HFFc6 (cell line): ENCODE results near the gene MAPKAP1. TPM values are rescaled to one million over a fixed set of nuclear protein-coding genes. Genes with fewer than 3 reads are reported as not detected.

Experiments used
- DNase-seq: peaks from one replicate; pipeline ENCODE4 v3.0.0-alpha.2; 2018
- H3K27ac Mint-ChIP-seq: 2 replicates; pipeline ENCODE4 v1.8.0; 2020; ENCODE audit warnings: mild to moderate bottlenecking, mixed read lengths
- H3K27me3 Mint-ChIP-seq: 2 replicates; pipeline ENCODE4 v1.8.0; 2021; ENCODE audit warnings: mild to moderate bottlenecking, moderate library complexity, mixed read lengths; ENCODE audit not compliant: insufficient read depth
- H3K36me3 Mint-ChIP-seq: 2 replicates; pipeline ENCODE4 v1.8.0; 2021; ENCODE audit warnings: low read depth, mixed read lengths
- H3K4me1 Mint-ChIP-seq: 2 replicates; pipeline ENCODE4 v1.8.0; 2020; ENCODE audit warnings: low read depth, mixed read lengths
- H3K4me3 Mint-ChIP-seq: 2 replicates; pipeline ENCODE4 v1.8.0; 2020; ENCODE audit warnings: mild to moderate bottlenecking, moderate library complexity, mixed read lengths
- H3K9me3 Mint-ChIP-seq: 2 replicates; pipeline ENCODE4 v1.8.0; 2020; ENCODE audit warnings: mild to moderate bottlenecking, mixed read lengths
- CTCF ChIP-seq: fragments of 200-600 bp; sonication (generic); IDR thresholded peaks from 2 replicates; pipeline ENCODE4 v1.5.0; 2021; ENCODE audit warnings: antibody characterized with exemption, mild to moderate bottlenecking
- total RNA-seq, 6 experiments: library from RNA; stranded (reverse); fragmentation: NEBNext Ultra II Directional; extraction: Animal tissue kit (Norgen Biotek cat#: 25700); gene quantifications; 2 replicates in 1 of 6; 3 replicates in 5 of 6; pipeline ENCODE4 v1.2.3, GENCODE V29; 2021

Gene MAPKAP1
- total RNA-seq, 6 experiments from 2014 or later: 115 to 167 (median 130) TPM

- H3K27me3 Mint-ChIP-seq: peaks cover 2% of the 10 kb centered on the region
Measured at GRCh38 chr9:125428060-125428901, 278.7 kb downstream of the MAPKAP1 start.

GRCh38 chr9:125427556-125427955 is 279.5 kb downstream of the MAPKAP1 start:
- Mint-ChIP-seq H3K27me3 (peaks cover 2% of the 10 kb centered on the region), H3K27ac (no peak overlapping the region), H3K4me3 (no peak overlapping the region), H3K36me3 (no peaks in the 10 kb centered on the region), H3K4me1 (no peaks in the 10 kb centered on the region; the same call in 1 of the 2 replicates), H3K9me3 (no peaks in the 10 kb centered on the region)
- TF ChIP-seq CTCF: no peak
- DNase-seq: no peak

More at GRCh38 chr9:125428060-125428901, 278.7 kb downstream of the MAPKAP1 start:
- no peak overlapping the region for H3K4me3 Mint-ChIP-seq
- no peaks in the 10 kb centered on the region for H3K36me3 Mint-ChIP-seq
- no peak overlapping the region for H3K27ac Mint-ChIP-seq
- DNase-seq: no peak
- peak; percentile 77 for TF ChIP-seq CTCF
- no peaks in the 10 kb centered on the region; the same call in 1 of the 2 replicates for H3K4me1 Mint-ChIP-seq
- H3K9me3 Mint-ChIP-seq: no peaks in the 10 kb centered on the region

GRCh38 chr9:125426926-125427325 is 280.1 kb downstream of the MAPKAP1 start:
- DNase-seq: no peak
- H3K4me1 Mint-ChIP-seq: no peaks in the 10 kb centered on the region; the same call in 1 of the 2 replicates
- TF ChIP-seq CTCF: no peak
- H3K36me3 Mint-ChIP-seq: no peaks in the 10 kb centered on the region
- no peaks in the 10 kb centered on the region for H3K9me3 Mint-ChIP-seq
- H3K27me3 Mint-ChIP-seq: peaks cover 4% of the 10 kb centered on the region
- no peak overlapping the region for H3K27ac Mint-ChIP-seq
- H3K4me3 Mint-ChIP-seq: no peak overlapping the region

GRCh38 chr9:125425901-125426515 is 281.0 kb downstream of the MAPKAP1 start:
- H3K9me3 Mint-ChIP-seq: no peaks in the 10 kb centered on the region
- H3K4me3 Mint-ChIP-seq: no peak overlapping the region
- no peaks in the 10 kb centered on the region for H3K36me3 Mint-ChIP-seq
- DNase-seq: no peak
- TF ChIP-seq CTCF: no peak
- no peaks in the 10 kb centered on the region; the same call in 1 of the 2 replicates for H3K4me1 Mint-ChIP-seq
- no peak overlapping the region for H3K27ac Mint-ChIP-seq
- peaks cover 4% of the 10 kb centered on the region for H3K27me3 Mint-ChIP-seq

- Mint-ChIP-seq H3K4me3 (no peak overlapping the region), H3K9me3 (no peaks in the 10 kb centered on the region), H3K4me1 (no peaks in the 10 kb centered on the region; the same call in 1 of the 2 replicates), H3K27me3 (peaks cover 4% of the 10 kb centered on the region), H3K27ac (no peak overlapping the region), H3K36me3 (no peaks in the 10 kb centered on the region)
- TF ChIP-seq CTCF: no peak
- no peak for DNase-seq
Measured at GRCh38 chr9:125425170-125425897, 281.7 kb downstream of the MAPKAP1 start.
